HEK293T (cell line): ENCODE data around the gene OPTC.

ENCODE experiments used
- CTCF ChIA-PET: fragments of 350-600 bp; formaldehyde crosslinking; extraction: SDS; loops from one replicate; lab custom pipeline; 2021; ENCODE audit warnings: antibody characterized with exemption, inconsistent platforms; lab: Yijun Ruan, JAX
- POLR2A ChIA-PET: fragments of 350-600 bp; formaldehyde crosslinking; extraction: SDS; loops from one replicate; lab custom pipeline; 2020; ENCODE audit warnings: antibody characterized with exemption, inconsistent platforms; lab: Yijun Ruan, JAX
- DNase-seq: peaks from one replicate; pipeline ENCODE4 v3.0.0; 2012; ENCODE audit warnings: mixed read lengths; ENCODE audit errors: extremely low spot score
- ARNT ChIP-seq: fragments of 450-650 bp; IDR thresholded peaks from 2 replicates; pipeline ENCODE4 v1.6.1; 2017; ENCODE audit warnings: mild to moderate bottlenecking
- BHLHE40 ChIP-seq: fragments of 450-650 bp; IDR thresholded peaks from 2 replicates; pipeline ENCODE4 v1.6.1; 2016; ENCODE audit warnings: mild to moderate bottlenecking, moderate library complexity, borderline replicate concordance
- CTBP1 ChIP-seq: fragments of 450-650 bp; IDR thresholded peaks from 2 replicates; pipeline ENCODE4 v1.6.1; 2016; ENCODE audit warnings: borderline replicate concordance
- ELF4 ChIP-seq: fragments of 450-650 bp; IDR thresholded peaks from 2 replicates; pipeline ENCODE4 v1.6.1; 2017; ENCODE audit warnings: antibody characterized with exemption
- FOXA1 ChIP-seq: fragments of 450-650 bp; IDR thresholded peaks from 2 replicates; pipeline ENCODE4 v1.6.1; 2016; ENCODE audit warnings: mild to moderate bottlenecking
- FOXK2 ChIP-seq: fragments of 450-650 bp; IDR thresholded peaks from 2 replicates; pipeline ENCODE4 v1.6.1; 2016; ENCODE audit warnings: mild to moderate bottlenecking
- FOXM1 ChIP-seq: fragments of 450-650 bp; IDR thresholded peaks from 2 replicates; pipeline ENCODE4 v1.6.1; 2017; ENCODE audit warnings: mild to moderate bottlenecking, borderline replicate concordance
- HDGF ChIP-seq: fragments of 450-650 bp; IDR thresholded peaks from 2 replicates; pipeline ENCODE4 v1.6.1; 2017; ENCODE audit warnings: antibody characterized with exemption, borderline replicate concordance
- L3MBTL2 ChIP-seq: fragments of 450-650 bp; conservative IDR thresholded peaks from 2 replicates; pipeline ENCODE4 v1.6.1; 2016; ENCODE audit warnings: mild to moderate bottlenecking
- LEF1 ChIP-seq: fragments of 450-650 bp; IDR thresholded peaks from 2 replicates; pipeline ENCODE4 v1.6.1; 2017; ENCODE audit warnings: mild to moderate bottlenecking, borderline replicate concordance
- NFRKB ChIP-seq: fragments of 450-650 bp; IDR thresholded peaks from 2 replicates; pipeline ENCODE4 v1.6.1; 2016; ENCODE audit warnings: mild to moderate bottlenecking, moderate library complexity
- SP1 ChIP-seq: fragments of 450-650 bp; IDR thresholded peaks from 2 replicates; pipeline ENCODE4 v1.6.1; 2017
- SUZ12 ChIP-seq: fragments of 450-650 bp; IDR thresholded peaks from 2 replicates; pipeline ENCODE4 v1.6.1; 2016; ENCODE audit warnings: mild to moderate bottlenecking
- TARDBP ChIP-seq: fragments of 450-650 bp; IDR thresholded peaks from 2 replicates; pipeline ENCODE4 v1.6.1; 2016
- ZNF384 ChIP-seq: fragments of 450-650 bp; IDR thresholded peaks from 2 replicates; pipeline ENCODE4 v1.6.1; 2016
- TF ChIP-seq, protein P1 (sequence below): fragments of 450-650 bp; IDR thresholded peaks from 2 replicates; pipeline ENCODE4 v1.6.1; 2016

The OPTC gene

DNA sequence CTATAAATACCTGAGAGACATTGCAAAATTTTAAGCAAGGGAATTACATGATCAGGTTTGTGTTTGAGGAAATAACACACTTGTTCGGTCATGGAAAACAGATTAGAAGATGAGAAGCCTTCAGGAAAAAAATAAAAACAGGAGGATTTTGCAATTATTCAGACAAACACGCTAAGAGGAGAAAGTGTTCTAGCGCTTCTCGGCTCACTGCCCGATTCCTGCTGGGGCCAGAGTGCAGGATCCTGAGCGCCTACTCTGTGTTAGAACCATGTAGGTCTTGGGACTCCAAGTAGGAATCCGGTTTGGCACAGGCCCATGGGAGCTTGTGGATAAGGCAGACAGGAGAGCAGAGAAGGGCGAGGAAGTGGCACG, 26.4 kb upstream of the OPTC start:
- ChIA-PET CTCF (no interaction called here), POLR2A (no interaction called here)
- TF ChIP-seq FOXM1 (no peak), SUZ12 (no peak), HDGF (no peak), FOXK2 (no peak), TARDBP (no peak), CTBP1 (no peak), BHLHE40 (no peak), ZNF384 (no peak), LEF1 (no peak), ARNT (no peak), SP1 (no peak)
- TF ChIP-seq, protein P1, sequence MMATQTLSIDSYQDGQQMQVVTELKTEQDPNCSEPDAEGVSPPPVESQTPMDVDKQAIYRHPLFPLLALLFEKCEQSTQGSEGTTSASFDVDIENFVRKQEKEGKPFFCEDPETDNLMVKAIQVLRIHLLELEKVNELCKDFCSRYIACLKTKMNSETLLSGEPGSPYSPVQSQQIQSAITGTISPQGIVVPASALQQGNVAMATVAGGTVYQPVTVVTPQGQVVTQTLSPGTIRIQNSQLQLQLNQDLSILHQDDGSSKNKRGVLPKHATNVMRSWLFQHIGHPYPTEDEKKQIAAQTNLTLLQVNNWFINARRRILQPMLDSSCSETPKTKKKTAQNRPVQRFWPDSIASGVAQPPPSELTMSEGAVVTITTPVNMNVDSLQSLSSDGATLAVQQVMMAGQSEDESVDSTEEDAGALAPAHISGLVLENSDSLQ, result no peak
- DNase-seq, result no peak

DNA sequence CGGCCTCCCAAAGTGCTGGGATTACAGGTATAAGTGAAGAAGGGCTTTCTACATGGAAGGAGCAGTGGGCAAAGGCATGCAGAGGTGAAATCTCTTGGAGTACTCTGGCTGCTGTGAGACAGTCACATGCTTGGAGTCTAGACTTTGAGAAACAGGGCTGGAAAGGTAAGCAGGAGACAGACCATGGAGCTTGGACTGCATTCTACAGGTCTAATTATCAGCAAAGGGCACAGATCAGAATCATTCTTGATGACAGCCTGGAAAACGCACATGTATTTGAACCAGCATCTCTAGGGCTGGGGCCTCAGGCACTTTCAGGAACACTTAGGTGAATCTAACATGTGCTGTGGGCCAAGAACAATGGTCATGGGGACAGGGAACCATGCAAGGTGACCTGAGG, 25.6 kb upstream of the OPTC start:
- POLR2A ChIA-PET, result no interaction called here
- DNase-seq, result no peak
- TF ChIP-seq L3MBTL2 (no peak), CTBP1 (no peak), BHLHE40 (no peak), ZNF384 (no peak), HDGF (no peak), SP1 (no peak), TARDBP (no peak), FOXA1 (no peak), LEF1 (no peak), ELF4 (no peak), FOXK2 (no peak), SUZ12 (no peak), ARNT (no peak), FOXM1 (no peak), NFRKB (no peak)
- TF ChIP-seq, protein P1, result no peak
- CTCF ChIA-PET, result no interaction called here

DNA sequence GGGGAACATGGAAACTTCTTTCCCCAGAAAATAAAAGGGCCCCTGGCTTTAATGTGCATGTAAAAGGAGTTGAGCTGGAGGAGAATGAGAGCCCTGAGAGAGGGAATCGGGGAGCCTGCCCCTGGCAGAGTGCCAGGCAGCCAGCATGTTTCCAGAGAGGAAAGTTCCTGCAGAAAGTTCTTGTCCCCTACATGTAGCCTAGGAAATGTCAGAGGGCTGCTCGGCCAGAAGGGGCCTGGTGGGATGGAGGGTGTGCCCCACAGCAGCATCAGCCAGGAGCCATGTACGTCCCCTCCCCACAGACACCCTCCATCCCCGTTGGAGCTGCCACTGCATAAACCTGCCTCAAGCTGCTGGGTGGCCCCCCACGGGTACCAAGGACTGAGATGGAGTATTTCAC, 23.7 kb upstream of the OPTC start:
- ChIA-PET POLR2A (no interaction called here), CTCF (no interaction called here)
- TF ChIP-seq BHLHE40 (no peak), CTBP1 (no peak), FOXM1 (no peak), SP1 (no peak), ELF4 (no peak), LEF1 (no peak), NFRKB (no peak)
- TF ChIP-seq, protein P1, result no peak
- no peak for DNase-seq

DNA sequence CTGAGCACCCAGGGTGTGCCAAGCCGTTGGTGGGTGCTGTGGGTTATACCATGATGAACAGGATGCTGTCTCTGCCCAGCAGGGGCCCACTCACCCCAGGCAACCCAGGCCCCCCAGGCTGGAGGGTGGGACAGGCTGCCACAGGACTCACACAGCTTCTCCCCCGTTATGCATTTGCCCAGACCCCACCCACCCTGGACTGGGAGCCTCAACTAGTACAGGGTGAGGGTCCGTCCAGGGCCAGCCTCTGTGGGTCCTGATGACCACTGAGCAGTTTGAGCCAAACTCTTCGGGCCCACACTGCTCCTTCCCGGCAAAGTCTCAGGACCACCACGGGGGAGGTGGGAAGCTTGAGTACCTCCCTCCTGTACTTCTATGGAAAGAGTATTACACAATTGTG, 22.1 kb upstream of the OPTC start:
- no peak for DNase-seq
- TF ChIP-seq, protein P1, result no peak
- no peak for TF ChIP-seq FOXA1
- TF ChIP-seq L3MBTL2, result no peak
- no peak for TF ChIP-seq SUZ12
- TF ChIP-seq HDGF, result no peak
- no peak for TF ChIP-seq SP1
- no peak for TF ChIP-seq ELF4
- no peak for TF ChIP-seq TARDBP
- no peak for TF ChIP-seq ZNF384
- TF ChIP-seq NFRKB, result no peak
- no peak for TF ChIP-seq CTBP1
- TF ChIP-seq FOXK2, result no peak
- no peak for TF ChIP-seq ARNT
- no peak for TF ChIP-seq LEF1
- TF ChIP-seq FOXM1, result no peak
- TF ChIP-seq BHLHE40, result no peak
- POLR2A ChIA-PET, result no interaction called here
- CTCF ChIA-PET, result no interaction called here

DNA sequence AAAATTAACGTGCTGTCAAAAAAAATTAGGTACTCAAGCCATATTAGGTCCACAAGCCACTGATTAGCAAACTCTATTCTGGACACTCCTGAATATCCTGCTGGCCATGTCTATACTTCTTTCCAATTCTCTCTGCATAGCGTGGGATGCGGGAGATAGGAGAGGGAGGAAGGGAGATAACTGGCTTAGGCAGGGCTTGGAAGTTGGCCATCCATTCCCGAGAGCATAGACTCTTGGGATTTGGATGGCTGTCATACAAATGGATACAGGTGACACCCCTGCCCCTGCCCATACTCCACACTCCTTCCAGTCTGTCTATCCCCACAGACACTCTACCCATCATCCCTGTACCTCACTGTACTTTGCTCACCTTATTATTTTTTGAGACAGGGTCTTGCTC, 20.7 kb upstream of the OPTC start:
- DNase-seq, result no peak
- CTCF ChIA-PET, result interaction anchor here (0.6 kb wide), 1 partner anchor 15 kb away, joined by 3 read pairs; no protein-coding TSS in a partner anchor
- POLR2A ChIA-PET, result no interaction called here
- no peak for TF ChIP-seq L3MBTL2
- TF ChIP-seq ELF4, result no peak
- no peak for TF ChIP-seq TARDBP
- TF ChIP-seq CTBP1, result no peak
- TF ChIP-seq SUZ12, result no peak
- TF ChIP-seq NFRKB, result no peak
- TF ChIP-seq, protein P1, result no peak
- no peak for TF ChIP-seq FOXA1
- TF ChIP-seq SP1, result no peak
- no peak for TF ChIP-seq ARNT
- no peak for TF ChIP-seq FOXM1
